ENCODE results near the gene JAK3. TPM values are rescaled to one million over a fixed set of nuclear protein-coding genes. Genes with fewer than 3 reads are reported as not detected.
A peak's percentile ranks its signal among the peaks of the same experiment; 100 is the strongest.
"Not testable (repeated sequence)": the region's sequence is repeated elsewhere in the genome, so short reads cannot be mapped to it uniquely, and the experiment has no call there.

The JAK3 gene
- polyA plus RNA-seq, 2 donors = 1.5 to 2.5 TPM

DNA sequence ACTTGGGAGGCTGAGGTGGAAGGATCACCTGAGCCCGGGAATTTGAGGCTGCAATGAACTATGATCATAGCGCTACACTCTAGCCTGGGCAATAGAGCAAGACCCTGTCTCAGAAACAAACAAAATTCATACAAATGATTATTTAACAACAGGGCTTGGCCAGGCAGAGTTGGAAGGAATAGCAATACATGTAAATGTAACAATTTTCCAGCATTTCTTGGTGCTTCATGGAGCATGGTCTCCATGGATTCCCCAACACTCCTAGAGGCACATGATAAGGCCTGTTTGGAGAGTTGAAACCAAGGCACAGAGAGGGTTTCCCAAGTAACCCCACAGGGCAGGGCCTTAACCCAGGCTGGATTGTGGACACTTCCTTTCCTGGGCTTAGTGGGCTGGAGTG, 36.7 kb downstream of the JAK3 start:
- 95 to 96% methylated on average over 2 of the region's 2 CpGs for whole genome bisulfite sequencing, 2 donors
- peaks cover 0 to 2% of the 10 kb centered on the region in 2 donors for H3K4me1 ChIP-seq (ENCODE audit: control insufficient read depth in 2 of 2, insufficient read depth in 2 of 2, low read length in 1 of 2)
- peaks cover 0 to 3% of the 10 kb centered on the region in 2 donors for H3K27me3 ChIP-seq (ENCODE audit: control insufficient read depth in 1 of 2, insufficient read depth in 2 of 2, low read length in 2 of 2)
- peaks cover 0 to 5% of the 10 kb centered on the region in 2 donors for H3K9me3 ChIP-seq (ENCODE audit: control insufficient read depth in 2 of 2, insufficient read depth in 1 of 2, low read depth in 1 of 2, low read length in 1 of 2)
- H3K4me3 ChIP-seq (ENCODE audit: low read depth in 1 of 2, low read length in 2 of 2) = no peak overlapping the region
- peaks cover 0 to 3% of the 10 kb centered on the region in 2 donors for H3K36me3 ChIP-seq (ENCODE audit: control insufficient read depth in 2 of 2, insufficient read depth in 2 of 2, low read length in 1 of 2)
- no peak overlapping the region for H3K27ac ChIP-seq (ENCODE audit: low read depth in 2 of 2, low read length in 1 of 2)

DNA sequence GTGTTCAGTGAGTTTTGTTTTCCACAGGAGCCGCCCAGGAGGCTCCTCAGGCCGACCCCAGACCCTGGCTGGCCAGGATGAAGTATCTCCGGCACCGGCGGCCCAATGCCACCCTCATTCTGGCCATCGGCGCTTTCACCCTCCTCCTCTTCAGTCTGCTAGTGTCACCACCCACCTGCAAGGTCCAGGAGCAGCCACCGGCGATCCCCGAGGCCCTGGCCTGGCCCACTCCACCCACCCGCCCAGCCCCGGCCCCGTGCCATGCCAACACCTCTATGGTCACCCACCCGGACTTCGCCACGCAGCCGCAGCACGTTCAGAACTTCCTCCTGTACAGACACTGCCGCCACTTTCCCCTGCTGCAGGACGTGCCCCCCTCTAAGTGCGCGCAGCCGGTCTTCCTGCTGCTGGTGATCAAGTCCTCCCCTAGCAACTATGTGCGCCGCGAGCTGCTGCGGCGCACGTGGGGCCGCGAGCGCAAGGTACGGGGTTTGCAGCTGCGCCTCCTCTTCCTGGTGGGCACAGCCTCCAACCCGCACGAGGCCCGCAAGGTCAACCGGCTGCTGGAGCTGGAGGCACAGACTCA, 40.0 kb downstream of the JAK3 start:
- no peak overlapping the region for H3K4me3 ChIP-seq (ENCODE audit: low read depth in 1 of 2, low read length in 2 of 2)
- H3K36me3 ChIP-seq (ENCODE audit: control insufficient read depth in 2 of 2, insufficient read depth in 2 of 2, low read length in 1 of 2) = peaks cover 0 to 3% of the 10 kb centered on the region in 2 donors
- peaks cover 0 to 2% of the 10 kb centered on the region in 2 donors for H3K4me1 ChIP-seq (ENCODE audit: control insufficient read depth in 2 of 2, insufficient read depth in 2 of 2, low read length in 1 of 2)
- no peak overlapping the region for H3K27ac ChIP-seq (ENCODE audit: low read depth in 2 of 2, low read length in 1 of 2)
- H3K27me3 ChIP-seq (ENCODE audit: control insufficient read depth in 1 of 2, insufficient read depth in 2 of 2, low read length in 2 of 2) = no peaks in the 10 kb centered on the region
- WGBS, 2 donors = 67 to 72% methylated on average over 34 to 38 of the region's 38 CpGs
- H3K9me3 ChIP-seq (ENCODE audit: control insufficient read depth in 2 of 2, insufficient read depth in 1 of 2, low read depth in 1 of 2, low read length in 1 of 2) = peaks cover 0 to 9% of the 10 kb centered on the region in 2 donors

DNA sequence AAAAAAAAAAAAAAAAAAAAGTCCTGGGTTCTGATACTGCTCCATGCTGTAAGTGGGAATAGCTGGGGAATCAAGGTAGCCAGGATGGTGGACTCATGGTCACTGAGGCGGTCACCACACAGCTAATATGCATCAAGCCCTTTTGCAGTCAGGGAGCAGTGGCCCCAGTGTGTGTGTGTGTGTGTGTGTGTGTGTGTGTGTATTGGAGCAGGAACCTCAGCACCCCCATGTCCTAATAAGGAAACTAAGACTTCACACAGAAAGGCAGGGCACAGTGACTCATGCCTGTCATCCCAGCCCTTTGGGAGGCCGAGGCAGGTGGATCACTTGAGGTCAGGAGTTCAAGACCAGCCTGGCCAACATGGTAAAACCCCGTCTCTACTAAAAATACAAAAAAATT, 40.8 kb downstream of the JAK3 start:
- Histone ChIP-seq H3K36me3 (ENCODE audit: control insufficient read depth in 2 of 2, insufficient read depth in 2 of 2, low read length in 1 of 2) (peaks cover 0 to 3% of the 10 kb centered on the region in 2 donors), H3K9me3 (ENCODE audit: control insufficient read depth in 2 of 2, insufficient read depth in 1 of 2, low read depth in 1 of 2, low read length in 1 of 2) (peaks cover 0 to 8% of the 10 kb centered on the region in 2 donors), H3K4me3 (ENCODE audit: low read depth in 1 of 2, low read length in 2 of 2) (no peak overlapping the region), H3K27me3 (ENCODE audit: control insufficient read depth in 1 of 2, insufficient read depth in 2 of 2, low read length in 2 of 2) (no peaks in the 10 kb centered on the region), H3K27ac (ENCODE audit: low read depth in 2 of 2, low read length in 1 of 2) (no peak overlapping the region), H3K4me1 (ENCODE audit: control insufficient read depth in 2 of 2, insufficient read depth in 2 of 2, low read length in 1 of 2) (peaks cover 0 to 2% of the 10 kb centered on the region in 2 donors)
- 57 to 60% methylated on average over 3 of the region's 3 CpGs for WGBS, 2 donors

DNA sequence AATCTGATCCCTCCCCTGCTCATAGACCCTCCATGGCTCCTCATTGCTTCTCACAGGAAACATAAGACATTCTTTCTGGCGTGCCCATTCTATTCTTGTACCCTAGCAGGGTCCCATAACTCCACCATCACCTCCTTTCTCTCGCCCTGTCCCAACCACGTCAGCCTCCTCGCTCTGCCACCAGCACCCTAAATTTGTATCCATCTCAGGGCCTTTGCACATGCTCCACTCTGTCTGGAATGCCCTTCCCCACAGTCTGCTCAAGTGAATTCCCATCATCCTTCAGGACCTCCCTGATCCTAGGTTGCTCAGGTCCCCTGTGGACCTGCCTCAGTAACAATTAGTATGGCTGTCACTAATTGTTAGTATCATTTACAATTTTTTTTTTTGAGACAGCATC, 42.4 kb downstream of the JAK3 start:
- Histone ChIP-seq H3K4me1 (ENCODE audit: control insufficient read depth in 2 of 2, insufficient read depth in 2 of 2, low read length in 1 of 2) (peaks cover 0 to 2% of the 10 kb centered on the region in 2 donors), H3K9me3 (ENCODE audit: control insufficient read depth in 2 of 2, insufficient read depth in 1 of 2, low read depth in 1 of 2, low read length in 1 of 2) (peaks cover 0 to 4% of the 10 kb centered on the region in 2 donors), H3K36me3 (ENCODE audit: control insufficient read depth in 2 of 2, insufficient read depth in 2 of 2, low read length in 1 of 2) (peaks cover 0 to 3% of the 10 kb centered on the region in 2 donors), H3K27me3 (ENCODE audit: control insufficient read depth in 1 of 2, insufficient read depth in 2 of 2, low read length in 2 of 2) (no peaks in the 10 kb centered on the region), H3K4me3 (ENCODE audit: low read depth in 1 of 2, low read length in 2 of 2) (no peak overlapping the region), H3K27ac (ENCODE audit: low read depth in 2 of 2, low read length in 1 of 2) (no peak overlapping the region)
- 89 to 94% methylated on average over 4 of the region's 4 CpGs for WGBS, 2 donors

DNA sequence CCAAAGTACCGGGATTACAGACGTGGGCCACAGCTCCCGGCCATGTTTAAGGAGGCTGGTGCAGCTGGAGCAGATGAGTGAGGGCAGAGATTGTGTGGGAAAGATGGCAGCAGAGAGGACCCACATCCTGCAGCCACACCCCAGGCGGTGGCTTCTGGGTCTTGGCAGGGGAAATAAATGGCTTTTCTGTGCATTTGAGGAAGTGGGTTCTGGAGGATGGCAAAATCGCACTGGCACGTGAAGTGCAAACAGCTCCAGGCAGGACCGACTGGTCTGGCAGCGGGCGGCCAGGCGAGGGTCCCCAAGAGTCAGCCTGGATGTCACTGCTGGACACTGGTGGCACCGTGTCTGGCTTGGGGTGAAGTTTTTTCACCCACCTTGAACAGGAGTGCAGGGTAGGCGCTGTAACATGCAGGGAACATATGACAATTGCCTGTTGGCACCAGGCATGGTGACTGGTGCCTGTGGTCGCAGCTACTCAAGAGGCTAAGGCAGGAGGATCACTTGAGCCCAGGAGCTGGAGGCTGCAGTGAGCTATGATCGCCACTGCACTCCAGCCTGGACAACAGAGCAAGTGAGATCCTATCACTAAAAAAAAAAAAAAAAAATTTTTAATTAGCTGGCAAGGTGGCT, 44.4 kb downstream of the JAK3 start:
- Histone ChIP-seq H3K9me3 (ENCODE audit: control insufficient read depth in 2 of 2, insufficient read depth in 1 of 2, low read depth in 1 of 2, low read length in 1 of 2) (peaks cover 0 to 7% of the 10 kb centered on the region in 2 donors), H3K4me1 (ENCODE audit: control insufficient read depth in 2 of 2, insufficient read depth in 2 of 2, low read length in 1 of 2) (peaks cover 0 to 2% of the 10 kb centered on the region in 2 donors), H3K4me3 (ENCODE audit: low read depth in 1 of 2, low read length in 2 of 2) (no peak overlapping the region), H3K27me3 (ENCODE audit: control insufficient read depth in 1 of 2, insufficient read depth in 2 of 2, low read length in 2 of 2) (no peaks in the 10 kb centered on the region), H3K27ac (ENCODE audit: low read depth in 2 of 2, low read length in 1 of 2) (no peak overlapping the region), H3K36me3 (ENCODE audit: control insufficient read depth in 2 of 2, insufficient read depth in 2 of 2, low read length in 1 of 2) (peaks cover 0 to 3% of the 10 kb centered on the region in 2 donors)
- 54 to 56% methylated on average over 14 of the region's 14 CpGs for WGBS, 2 donors

DNA sequence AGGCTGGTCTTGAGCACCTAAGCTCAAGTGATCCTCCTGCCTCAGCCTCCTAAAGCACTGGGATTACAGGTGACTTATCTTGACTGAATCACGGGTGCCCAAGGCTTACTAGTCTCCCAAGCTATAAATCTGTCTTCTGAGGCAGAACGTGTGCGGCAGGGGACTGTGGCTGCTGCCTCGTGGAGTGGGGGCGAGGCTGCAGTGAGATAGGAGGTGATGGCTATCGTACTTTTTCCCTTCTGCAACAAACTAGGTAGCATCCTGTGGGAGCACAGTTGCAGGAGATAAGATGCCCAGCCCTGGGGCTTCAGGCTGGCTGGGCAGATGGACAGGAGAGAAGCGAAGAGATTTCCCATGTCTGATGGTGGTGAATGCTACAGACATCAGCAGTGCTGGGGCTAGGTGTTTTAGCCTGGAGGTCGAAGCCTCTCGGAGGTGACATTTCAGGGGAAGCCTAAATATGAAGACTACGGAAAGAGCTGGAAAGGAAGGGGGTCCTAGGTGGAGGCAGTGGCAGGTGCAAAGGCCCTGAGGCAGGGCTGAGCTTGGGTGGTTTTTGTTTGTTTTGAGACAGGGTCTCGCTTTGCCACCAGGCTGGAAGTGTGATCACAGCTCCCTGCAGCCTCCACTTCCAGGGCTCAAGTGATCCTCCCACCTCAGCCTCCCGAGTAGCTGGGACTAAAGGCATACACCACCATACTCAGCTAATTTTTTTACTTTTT, 45.5 kb downstream of the JAK3 start:
- 70 to 75% methylated on average over 12 of the region's 12 CpGs for WGBS, 2 donors
- Histone ChIP-seq H3K27ac (ENCODE audit: low read depth in 2 of 2, low read length in 1 of 2) (no peak overlapping the region), H3K36me3 (ENCODE audit: control insufficient read depth in 2 of 2, insufficient read depth in 2 of 2, low read length in 1 of 2) (no peaks in the 10 kb centered on the region)

DNA sequence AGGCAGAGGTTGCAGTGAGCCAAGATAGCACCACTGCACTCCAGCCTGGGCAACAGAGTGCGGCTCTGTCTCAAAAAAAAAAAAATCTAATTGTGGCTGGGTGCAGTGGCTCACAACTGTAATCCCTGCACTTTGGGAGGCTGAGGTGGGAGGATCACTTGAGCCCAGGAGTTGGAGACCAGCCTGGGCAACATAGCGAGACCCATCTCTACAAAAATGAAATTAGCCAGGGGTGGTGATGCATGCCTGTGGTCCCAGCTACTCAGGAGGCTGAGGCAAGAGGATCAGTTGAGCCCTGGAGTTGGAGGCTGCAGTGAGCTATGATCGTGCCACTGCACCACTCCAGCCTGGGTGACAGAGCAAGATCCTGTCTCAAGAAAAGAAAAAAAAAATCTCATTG, 49.2 kb downstream of the JAK3 start:
- H3K27me3 ChIP-seq (ENCODE audit: control insufficient read depth in 1 of 2, insufficient read depth in 2 of 2, low read length in 2 of 2); H3K36me3 ChIP-seq (ENCODE audit: control insufficient read depth in 2 of 2, insufficient read depth in 2 of 2, low read length in 1 of 2); H3K9me3 ChIP-seq (ENCODE audit: control insufficient read depth in 2 of 2, insufficient read depth in 1 of 2, low read depth in 1 of 2, low read length in 1 of 2); H3K27ac ChIP-seq (ENCODE audit: low read depth in 2 of 2, low read length in 1 of 2); H3K4me3 ChIP-seq (ENCODE audit: low read depth in 1 of 2, low read length in 2 of 2): not testable (repeated sequence)
- 88 to 89% methylated on average over 3 of the region's 3 CpGs for WGBS, 2 donors
- H3K4me1 ChIP-seq (ENCODE audit: control insufficient read depth in 2 of 2, insufficient read depth in 2 of 2, low read length in 1 of 2) = peaks cover 7 to 20% of the 10 kb centered on the region in 2 donors

More for the DNA sequence above, 45.5 kb downstream of the JAK3 start:
- Histone ChIP-seq H3K4me1 (ENCODE audit: control insufficient read depth in 2 of 2, insufficient read depth in 2 of 2, low read length in 1 of 2) (peaks cover 0 to 7% of the 10 kb centered on the region in 2 donors), H3K27me3 (ENCODE audit: control insufficient read depth in 1 of 2, insufficient read depth in 2 of 2, low read length in 2 of 2) (no peaks in the 10 kb centered on the region), H3K9me3 (ENCODE audit: control insufficient read depth in 2 of 2, insufficient read depth in 1 of 2, low read depth in 1 of 2, low read length in 1 of 2) (peaks cover 0 to 7% of the 10 kb centered on the region in 2 donors), H3K4me3 (ENCODE audit: low read depth in 1 of 2, low read length in 2 of 2) (no peak overlapping the region)

DNA sequence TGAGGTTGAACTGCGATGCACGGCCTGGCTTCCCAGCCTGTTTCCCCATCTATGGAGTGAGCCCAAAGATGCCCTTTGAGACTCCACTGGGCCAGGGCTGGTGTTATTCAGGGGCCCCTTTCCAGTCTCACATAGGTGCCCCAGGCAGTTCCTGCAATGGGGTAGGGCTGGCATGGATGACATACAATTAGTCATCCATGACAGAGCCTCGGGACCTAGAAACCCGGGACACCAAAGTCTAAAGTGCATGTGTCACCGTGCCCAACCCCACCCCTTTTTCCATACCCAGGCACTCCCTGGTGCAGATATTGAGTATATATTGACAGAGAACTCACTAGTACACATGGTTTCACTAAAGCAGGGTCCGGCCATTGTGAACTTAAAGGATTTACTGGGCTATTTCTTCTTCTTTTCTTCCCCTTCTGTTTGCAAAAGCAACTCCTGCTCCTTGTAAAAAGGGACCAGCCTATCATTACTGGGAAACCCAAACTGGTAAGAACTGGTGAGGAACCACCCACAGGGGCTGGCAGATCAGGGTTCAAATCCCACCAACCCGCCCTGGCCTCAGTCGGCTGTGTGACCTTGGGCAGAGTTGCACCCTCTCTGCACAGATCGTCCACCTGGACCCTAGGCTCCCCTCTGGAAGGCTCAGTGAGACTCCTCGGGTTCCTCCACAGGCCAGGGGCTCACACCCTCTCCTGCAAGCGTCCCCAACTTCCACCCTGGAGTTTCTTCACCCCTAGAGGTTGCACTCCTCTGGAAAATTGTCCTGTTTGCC, 50.2 kb downstream of the JAK3 start:
- H3K4me1 ChIP-seq (ENCODE audit: control insufficient read depth in 2 of 2, insufficient read depth in 2 of 2, low read length in 1 of 2) = peaks cover 7 to 20% of the 10 kb centered on the region in 2 donors
- peak overlapping the region; percentile 25 to 53 for H3K4me3 ChIP-seq (ENCODE audit: low read depth in 1 of 2, low read length in 2 of 2)
- no peaks in the 10 kb centered on the region for H3K36me3 ChIP-seq (ENCODE audit: control insufficient read depth in 2 of 2, insufficient read depth in 2 of 2, low read length in 1 of 2)
- peaks cover 0 to 3% of the 10 kb centered on the region in 2 donors for H3K9me3 ChIP-seq (ENCODE audit: control insufficient read depth in 2 of 2, insufficient read depth in 1 of 2, low read depth in 1 of 2, low read length in 1 of 2)
- 52 to 53% methylated on average over 11 of the region's 11 CpGs for WGBS, 2 donors
- H3K27ac ChIP-seq (ENCODE audit: low read depth in 2 of 2, low read length in 1 of 2) = peak overlapping the region; percentile 50 to 61
- peaks cover 0 to 4% of the 10 kb centered on the region in 2 donors for H3K27me3 ChIP-seq (ENCODE audit: control insufficient read depth in 1 of 2, insufficient read depth in 2 of 2, low read length in 2 of 2)

DNA sequence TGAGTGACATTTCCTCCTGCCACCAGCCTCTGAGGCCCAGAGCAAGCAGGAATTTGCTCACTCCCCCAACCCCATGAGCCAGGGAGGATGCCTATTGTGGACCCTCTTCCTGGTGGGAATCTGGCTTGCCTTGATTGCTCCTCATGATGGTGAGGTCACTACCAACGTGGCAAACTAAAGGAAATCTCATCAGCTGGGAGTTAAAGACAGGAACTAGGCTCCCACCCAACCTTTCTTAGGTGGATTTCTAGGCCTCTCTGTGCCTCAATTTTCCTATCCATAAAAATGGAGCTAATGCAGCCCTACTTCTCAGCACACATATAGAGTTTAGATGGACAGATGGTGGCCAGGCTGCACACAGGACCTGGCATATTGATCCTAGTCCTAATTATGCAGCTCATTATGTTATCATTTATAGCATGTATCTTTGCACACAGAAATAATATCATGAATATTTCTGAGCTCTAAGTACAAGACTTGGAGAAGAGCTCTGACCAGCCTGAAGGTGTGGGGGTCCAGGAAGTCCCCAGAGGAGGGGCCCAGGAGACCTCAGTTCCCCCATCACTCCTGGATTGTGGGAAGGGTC, 50.9 kb downstream of the JAK3 start:
- H3K4me1 ChIP-seq (ENCODE audit: control insufficient read depth in 2 of 2, insufficient read depth in 2 of 2, low read length in 1 of 2) = peaks cover 7 to 20% of the 10 kb centered on the region in 2 donors
- H3K27ac ChIP-seq (ENCODE audit: low read depth in 2 of 2, low read length in 1 of 2) = peak overlapping the region; percentile 50 to 58
- peak overlapping the region; percentile 11 to 53 for H3K4me3 ChIP-seq (ENCODE audit: low read depth in 1 of 2, low read length in 2 of 2)
- H3K27me3 ChIP-seq (ENCODE audit: control insufficient read depth in 1 of 2, insufficient read depth in 2 of 2, low read length in 2 of 2) = peaks cover 0 to 4% of the 10 kb centered on the region in 2 donors
- WGBS, 2 donors = 39 to 53% methylated on average over 1 of the region's 1 CpG
- peaks cover 0 to 3% of the 10 kb centered on the region in 2 donors for H3K9me3 ChIP-seq (ENCODE audit: control insufficient read depth in 2 of 2, insufficient read depth in 1 of 2, low read depth in 1 of 2, low read length in 1 of 2)
- H3K36me3 ChIP-seq (ENCODE audit: control insufficient read depth in 2 of 2, insufficient read depth in 2 of 2, low read length in 1 of 2) = no peaks in the 10 kb centered on the region
